ENCODE results near the gene UVSSA.
"Not testable (repeated sequence)": the region's sequence is repeated elsewhere in the genome, so short reads cannot be mapped to it uniquely, and the experiment has no call there.

Gene UVSSA

DNA sequence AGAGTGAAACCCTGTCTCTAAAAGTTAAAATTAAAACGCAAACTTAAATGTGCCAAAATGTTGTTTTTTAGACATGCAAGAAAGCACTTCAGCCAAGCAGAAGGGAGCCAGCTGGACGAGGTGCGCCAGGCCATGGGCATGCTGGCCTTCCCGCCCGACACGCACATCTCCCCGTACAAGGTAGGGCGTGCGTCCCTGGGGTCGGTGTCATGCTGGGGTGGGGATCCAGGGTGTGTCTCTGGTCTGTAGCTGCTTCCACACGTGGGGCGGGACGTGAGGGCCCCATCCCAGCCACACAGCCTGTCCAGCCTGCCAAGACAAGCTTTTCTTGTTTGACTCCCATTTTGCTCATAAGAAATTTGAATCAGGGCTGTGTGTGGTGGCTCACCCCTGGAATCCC is 14.3 kb upstream of the UVSSA start:
- no peak for DNase-seq

DNA sequence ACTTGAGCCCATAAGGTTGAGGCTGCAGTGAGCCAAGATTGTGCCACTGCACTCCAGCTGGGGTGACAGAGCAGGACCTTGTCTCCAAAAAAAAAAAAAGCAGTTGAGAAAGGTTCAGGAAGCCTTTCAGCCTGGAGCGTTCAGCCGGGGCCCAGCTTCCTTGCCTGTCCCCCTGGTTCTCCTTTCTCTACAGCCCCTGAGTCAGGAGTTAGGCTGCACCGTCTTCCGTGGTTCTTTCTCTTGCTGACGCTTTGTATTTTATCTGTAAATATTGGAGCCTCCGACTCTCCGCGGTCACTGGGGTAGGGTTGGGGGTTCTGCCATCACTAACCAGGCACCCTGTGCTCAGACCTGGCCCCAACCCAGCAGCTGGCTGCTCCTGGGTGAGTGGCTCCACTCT is 13.8 kb upstream of the UVSSA start:
- DNase-seq = no peak

DNA sequence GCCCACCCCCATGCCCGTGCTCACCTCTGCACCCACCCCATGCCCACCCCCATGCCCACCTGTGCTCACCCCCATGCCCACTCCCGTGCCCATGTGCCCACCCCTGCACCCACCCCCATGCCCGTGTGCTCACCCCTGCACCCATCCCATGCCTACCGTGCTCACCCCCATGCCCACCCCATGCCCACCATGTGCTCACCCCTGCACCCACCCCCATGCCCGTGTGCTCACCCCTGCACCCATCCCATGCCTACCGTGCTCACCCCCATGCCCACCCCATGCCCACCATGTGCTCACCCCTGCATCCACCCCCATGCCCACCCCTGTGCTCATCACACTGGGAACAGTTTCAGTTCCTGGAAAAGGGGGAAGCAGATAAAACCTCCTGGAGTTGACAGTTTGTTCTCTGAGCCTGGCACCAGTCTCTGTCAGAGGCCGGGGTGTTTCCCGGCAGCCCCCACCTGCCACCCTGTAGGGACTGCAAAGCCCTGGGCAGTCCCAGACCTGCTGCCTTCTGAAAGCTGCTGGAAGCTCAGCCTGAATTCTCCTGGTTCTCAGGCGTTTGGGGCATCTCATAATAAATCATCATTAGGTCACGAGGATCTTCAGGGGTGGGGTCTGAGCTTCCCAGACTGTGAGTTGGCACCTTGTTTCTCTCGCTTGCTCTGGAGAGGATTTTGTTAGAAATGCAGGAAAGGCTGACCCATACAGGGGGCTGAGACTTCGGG is 13.0 kb upstream of the UVSSA start:
- not testable (repeated sequence) for DNase-seq

- DNase-seq = no peak
Measured at GRCh38 chr4:1334579-1334895, 12.5 kb upstream of the UVSSA start.

DNA sequence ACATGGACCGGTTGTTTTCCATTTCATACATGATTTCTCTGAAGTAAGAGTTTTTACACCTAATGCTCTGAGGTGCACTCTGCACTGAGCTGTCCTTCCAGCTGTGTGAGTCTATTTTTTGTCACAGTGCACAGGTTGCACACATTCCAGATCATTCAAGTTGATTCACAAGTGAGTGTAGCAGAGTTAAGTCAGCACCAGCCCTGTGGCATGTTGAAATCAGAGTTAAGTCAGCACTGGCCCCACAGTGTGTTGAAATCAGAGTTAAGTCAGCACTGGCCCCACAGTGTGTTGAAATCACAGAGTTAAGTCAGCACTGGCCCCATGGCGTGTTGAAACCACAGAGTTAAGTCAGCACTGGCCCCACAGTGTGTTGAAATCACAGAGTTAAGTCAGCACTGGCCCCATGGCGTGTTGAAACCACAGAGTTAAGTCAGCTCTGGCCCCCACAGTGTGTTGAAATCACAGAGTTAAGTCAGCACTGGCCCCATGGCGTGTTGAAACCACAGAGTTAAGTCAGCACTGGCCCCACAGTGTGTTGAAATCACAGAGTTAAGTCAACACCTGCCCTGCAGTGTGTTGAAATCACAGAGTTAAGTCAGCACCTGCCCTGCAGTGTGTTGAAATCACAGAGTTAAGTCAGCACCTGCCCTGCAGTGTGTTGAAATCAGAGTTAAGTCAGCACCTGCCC is 11.7 kb upstream of the UVSSA start:
- DNase-seq = not testable (repeated sequence)

- DNase-seq = no peak
Measured at GRCh38 chr4:1336088-1336491, 10.9 kb upstream of the UVSSA start.

DNA sequence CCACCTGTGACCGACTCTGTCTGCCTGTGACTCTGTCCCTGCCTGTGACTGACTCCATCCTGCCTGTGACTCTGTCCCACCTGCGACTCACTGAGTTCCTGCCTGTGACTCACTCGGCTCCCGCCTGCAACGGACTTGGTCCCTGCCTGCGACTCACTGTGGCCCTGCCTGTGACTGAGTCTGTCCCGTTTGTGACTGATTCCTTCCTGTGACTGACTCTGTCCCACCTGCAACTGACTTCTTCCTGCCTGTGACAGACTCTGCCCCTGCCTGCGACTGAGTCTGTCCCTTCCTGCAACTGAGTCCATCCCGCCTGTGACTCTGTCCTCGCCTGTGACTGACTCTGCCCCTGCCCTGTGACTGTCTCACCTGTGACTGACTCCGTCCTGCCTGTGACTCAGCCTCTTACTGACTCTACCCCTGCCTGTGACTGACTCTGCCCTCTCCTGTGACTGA is 9.6 kb upstream of the UVSSA start:
- no peak for DNase-seq

GRCh38 chr4:1337951-1338751 is 8.9 kb upstream of the UVSSA start:
- no peak for DNase-seq

GRCh38 chr4:1338752-1339414 is 8.1 kb upstream of the UVSSA start:
- DNase-seq = no peak

DNA sequence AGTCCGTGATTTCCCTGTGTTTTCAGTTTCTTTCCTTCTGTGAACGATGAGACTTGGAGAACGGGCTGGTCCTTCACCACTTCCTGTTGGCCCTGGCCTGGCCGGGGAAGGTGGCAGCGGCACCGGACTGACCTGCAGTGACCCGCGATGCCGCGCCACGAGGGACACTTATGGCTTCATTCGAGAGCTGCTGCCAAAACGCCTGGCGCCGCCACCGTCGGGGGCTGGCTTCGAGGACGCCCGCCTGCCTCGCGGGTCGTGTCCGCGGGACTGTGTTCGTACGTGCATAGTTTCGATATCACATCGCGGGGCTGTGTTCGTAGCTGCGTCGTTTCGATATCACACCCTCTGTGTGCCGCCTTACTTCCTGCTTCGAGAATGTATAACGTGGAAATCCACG is 7.5 kb upstream of the UVSSA start:
- DNase-seq = no peak

- DNase-seq = no peak
Measured at GRCh38 chr4:1340181-1340747, 6.7 kb upstream of the UVSSA start.

DNA sequence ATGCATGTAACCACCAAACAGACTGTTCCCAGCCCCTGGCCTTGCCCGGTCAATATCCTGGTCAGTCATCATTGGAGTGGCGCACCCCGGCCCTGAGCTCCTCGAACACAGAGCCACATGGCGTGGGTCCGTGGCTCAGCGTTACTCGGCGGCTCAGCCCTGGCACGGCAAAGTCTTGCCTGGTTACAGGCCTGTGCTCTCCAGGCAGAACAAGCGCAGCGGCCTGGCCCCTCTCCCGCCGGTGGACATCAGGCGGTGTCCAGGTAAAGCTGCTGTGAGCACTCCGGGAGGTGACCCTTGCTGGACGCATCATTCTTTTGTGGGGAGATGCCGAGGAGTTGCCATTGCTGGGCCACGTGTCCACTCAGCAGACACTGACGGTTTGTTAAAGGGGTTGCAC is 6.1 kb upstream of the UVSSA start:
- no peak for DNase-seq

DNA sequence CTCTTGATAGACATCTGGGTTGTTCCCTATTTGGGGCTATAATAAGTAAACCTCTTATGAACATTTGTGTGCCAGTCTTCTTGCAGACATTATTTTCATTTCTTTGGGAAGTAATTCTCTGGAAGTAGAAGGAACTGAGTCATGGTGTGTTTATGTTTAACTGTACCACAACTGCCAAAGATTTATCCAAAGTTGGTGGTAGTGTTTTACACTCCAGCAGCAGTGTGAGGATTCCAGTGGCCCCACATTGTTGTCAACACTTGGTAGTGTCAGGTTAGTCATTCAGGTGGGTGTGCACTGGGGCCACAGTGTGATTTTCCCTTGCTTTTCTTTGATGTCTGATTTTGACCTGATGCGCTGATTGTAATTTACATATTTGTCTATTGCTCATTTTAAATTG is 5.0 kb upstream of the UVSSA start:
- DNase-seq = no peak

DNA sequence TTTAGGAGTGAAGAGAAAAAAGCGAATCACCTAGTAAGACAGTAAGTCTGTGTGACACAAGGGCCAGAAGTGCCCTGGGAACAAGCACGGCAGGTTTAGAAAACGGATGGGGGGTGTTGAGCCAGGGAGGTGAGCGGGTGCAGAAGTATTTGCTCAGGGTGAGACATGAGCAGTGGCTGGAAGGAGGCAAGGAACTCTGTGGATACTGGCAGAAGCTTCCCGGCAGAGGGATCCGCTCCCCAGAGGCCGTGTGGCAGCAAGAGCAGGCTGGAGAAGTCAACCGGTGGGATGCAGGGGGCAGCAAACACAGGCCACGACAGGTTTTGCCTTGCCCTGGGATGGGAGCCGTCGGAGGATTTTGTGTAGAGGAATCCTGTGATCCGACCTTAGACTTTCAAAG is 2.3 kb upstream of the UVSSA start:
- no peak for DNase-seq

GRCh38 chr4:1345903-1346780 is 866 bp upstream of the UVSSA start:
- peak; percentile 78 for DNase-seq

DNA sequence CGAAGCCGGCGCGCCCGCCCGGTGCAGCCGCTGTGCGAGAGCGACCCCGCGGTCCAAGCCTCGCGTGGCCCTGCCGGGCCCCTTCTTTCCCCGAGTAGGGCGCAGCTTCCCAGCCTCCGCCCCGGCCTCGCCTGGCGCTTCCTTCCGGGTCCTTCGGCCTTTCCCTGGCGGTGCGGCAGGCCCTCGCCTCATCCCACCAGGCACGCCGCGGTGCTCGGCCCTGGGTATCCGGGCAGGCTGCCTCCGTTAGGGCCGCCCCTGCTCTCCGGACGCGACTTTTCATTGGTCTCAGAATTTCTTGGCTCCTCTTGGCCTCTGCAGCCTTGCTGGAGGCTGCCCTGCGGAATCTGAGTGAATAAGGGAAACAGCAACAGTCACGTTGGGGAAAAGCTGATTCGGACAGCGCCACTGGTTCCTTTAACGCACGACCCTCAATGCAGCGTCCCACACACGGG is 429 bp downstream of the UVSSA start:
- DNase-seq = peak; percentile 89

DNA sequence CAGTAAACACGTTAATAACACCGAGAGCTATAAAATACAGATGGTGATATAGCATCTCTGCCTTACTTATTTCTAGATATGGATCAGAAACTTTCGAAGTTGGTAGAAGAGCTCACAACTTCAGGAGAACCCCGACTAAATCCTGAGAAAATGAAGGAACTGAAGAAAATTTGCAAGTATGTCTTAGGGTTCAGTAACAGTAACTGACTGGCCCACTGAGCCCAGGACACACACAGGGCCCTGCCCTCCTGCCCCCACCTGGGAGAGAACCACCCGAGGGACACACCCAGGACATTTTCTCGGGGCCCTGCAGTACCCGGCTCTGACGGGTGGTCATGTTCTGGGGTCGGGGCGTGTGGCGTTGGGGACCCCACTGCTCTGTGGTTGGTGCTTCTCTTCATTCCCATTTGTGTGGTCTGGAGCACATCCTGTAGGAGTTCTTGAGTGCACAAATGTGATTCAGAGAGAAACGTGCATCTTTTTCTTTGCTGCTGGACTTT is 1.1 kb downstream of the UVSSA start:
- DNase-seq = no peak

GRCh38 chr4:1348746-1349145 is 1.7 kb downstream of the UVSSA start:
- no peak for DNase-seq

DNA sequence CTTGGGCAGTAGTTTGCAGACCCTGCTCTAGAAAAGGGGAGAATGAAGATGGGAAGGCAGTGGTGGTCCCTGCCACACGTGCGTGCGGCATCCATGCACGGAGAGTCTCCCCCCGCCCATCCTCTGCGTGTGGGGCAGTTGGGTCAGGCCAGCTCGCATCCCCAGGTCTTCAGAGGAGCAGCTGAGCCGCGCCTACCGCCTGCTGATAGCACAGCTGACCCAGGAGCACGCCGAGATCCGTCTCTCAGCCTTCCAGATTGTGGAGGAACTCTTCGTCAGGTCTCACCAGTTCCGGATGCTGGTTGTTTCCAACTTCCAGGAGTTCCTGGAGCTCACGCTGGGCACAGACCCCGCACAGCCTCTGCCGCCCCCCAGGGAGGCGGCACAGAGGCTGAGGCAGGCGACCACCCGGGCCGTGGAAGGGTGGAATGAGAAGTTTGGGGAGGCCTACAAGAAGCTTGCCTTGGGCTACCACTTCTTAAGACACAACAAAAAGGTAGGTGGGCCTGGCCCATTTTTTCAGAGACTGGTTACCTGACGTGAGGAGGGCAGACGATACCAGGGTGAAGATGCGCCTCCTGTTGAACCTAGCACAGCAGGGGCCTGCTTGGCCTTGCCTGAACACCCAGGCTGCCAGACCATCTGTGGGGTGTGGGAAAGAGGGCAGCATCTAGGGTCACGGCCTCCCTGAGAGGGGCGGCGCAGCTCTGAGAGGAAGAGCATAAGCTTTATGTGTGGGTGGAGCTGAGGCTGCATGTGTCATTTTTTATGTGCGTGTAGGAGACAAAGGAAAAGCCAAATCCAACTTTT is 2.6 kb downstream of the UVSSA start:
- DNase-seq = no peak

DNA sequence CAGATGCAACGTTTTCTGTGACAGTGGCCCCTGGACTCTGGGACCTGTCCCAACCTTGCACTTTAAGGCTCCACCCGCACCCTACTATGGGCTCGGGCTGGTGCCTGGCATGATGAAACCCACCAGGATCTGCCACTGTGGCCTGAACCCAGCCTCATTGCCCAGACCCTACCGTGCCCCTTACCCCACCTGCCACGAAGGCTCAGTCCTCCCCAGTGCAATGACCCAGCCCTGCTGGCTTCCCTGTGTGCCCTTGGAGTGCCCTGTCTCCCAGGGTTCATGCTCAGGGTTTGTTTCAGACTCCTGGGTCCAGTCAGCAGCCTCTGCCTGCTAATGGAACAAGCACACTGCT is 3.1 kb downstream of the UVSSA start:
- no peak for DNase-seq
